PFSK-1 (cell line): ENCODE results near the gene DET1.

ENCODE experiments used
- FOXP2 ChIP-seq: optimal IDR thresholded peaks from 2 replicates; pipeline ENCODE3; 2011; ENCODE audit warnings: borderline replicate concordance, control low read depth, inconsistent platforms; ENCODE audit not compliant: insufficient read depth; ENCODE audit errors: extremely low read length, extremely low read depth
- POLR2AphosphoS5 ChIP-seq: IDR thresholded peaks from 2 replicates; pipeline ENCODE4 v1.6.1; 2012; ENCODE audit warnings: low read depth, mild to moderate bottlenecking, control low read depth, low read length, moderate library complexity
- SIN3A ChIP-seq: IDR thresholded peaks from 2 replicates; pipeline ENCODE4 v1.6.1; 2012; ENCODE audit warnings: mild to moderate bottlenecking, low read length, moderate library complexity, borderline replicate concordance; ENCODE audit not compliant: insufficient read depth
- TAF1 ChIP-seq: IDR thresholded peaks from 2 replicates; pipeline ENCODE4 v1.6.1; 2012; ENCODE audit warnings: low read length, control low read depth, borderline replicate concordance; ENCODE audit not compliant: insufficient read depth
- TF ChIP-seq, protein P1 (sequence below), 2 experiments: IDR thresholded peaks; 2 replicates each; pipeline versions ENCODE4 v1.6.1 to v1.8.0; 2011 to 2012; ENCODE audit warnings: low read depth in 2 of 2, low read length in 2 of 2, control low read depth in 1 of 2, inconsistent platforms in 1 of 2, mild to moderate bottlenecking in 1 of 2, moderate library complexity in 1 of 2; ENCODE audit not compliant: insufficient read depth in 1 of 2

DET1 gene

GRCh38 chr15:88506628-88507027, 39.9 kb downstream of the DET1 start:
- TF ChIP-seq POLR2AphosphoS5, result no peak
- TF ChIP-seq SIN3A, result no peak
- TF ChIP-seq TAF1, result no peak
- TF ChIP-seq, protein P1, sequence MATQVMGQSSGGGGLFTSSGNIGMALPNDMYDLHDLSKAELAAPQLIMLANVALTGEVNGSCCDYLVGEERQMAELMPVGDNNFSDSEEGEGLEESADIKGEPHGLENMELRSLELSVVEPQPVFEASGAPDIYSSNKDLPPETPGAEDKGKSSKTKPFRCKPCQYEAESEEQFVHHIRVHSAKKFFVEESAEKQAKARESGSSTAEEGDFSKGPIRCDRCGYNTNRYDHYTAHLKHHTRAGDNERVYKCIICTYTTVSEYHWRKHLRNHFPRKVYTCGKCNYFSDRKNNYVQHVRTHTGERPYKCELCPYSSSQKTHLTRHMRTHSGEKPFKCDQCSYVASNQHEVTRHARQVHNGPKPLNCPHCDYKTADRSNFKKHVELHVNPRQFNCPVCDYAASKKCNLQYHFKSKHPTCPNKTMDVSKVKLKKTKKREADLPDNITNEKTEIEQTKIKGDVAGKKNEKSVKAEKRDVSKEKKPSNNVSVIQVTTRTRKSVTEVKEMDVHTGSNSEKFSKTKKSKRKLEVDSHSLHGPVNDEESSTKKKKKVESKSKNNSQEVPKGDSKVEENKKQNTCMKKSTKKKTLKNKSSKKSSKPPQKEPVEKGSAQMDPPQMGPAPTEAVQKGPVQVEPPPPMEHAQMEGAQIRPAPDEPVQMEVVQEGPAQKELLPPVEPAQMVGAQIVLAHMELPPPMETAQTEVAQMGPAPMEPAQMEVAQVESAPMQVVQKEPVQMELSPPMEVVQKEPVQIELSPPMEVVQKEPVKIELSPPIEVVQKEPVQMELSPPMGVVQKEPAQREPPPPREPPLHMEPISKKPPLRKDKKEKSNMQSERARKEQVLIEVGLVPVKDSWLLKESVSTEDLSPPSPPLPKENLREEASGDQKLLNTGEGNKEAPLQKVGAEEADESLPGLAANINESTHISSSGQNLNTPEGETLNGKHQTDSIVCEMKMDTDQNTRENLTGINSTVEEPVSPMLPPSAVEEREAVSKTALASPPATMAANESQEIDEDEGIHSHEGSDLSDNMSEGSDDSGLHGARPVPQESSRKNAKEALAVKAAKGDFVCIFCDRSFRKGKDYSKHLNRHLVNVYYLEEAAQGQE (IDR thresholded peaks at IDR 0.05; ENCODE audit: insufficient read depth in 1 of 2, low read depth in 2 of 2, low read length in 2 of 2), result no peak
- TF ChIP-seq FOXP2, result no peak

DNA sequence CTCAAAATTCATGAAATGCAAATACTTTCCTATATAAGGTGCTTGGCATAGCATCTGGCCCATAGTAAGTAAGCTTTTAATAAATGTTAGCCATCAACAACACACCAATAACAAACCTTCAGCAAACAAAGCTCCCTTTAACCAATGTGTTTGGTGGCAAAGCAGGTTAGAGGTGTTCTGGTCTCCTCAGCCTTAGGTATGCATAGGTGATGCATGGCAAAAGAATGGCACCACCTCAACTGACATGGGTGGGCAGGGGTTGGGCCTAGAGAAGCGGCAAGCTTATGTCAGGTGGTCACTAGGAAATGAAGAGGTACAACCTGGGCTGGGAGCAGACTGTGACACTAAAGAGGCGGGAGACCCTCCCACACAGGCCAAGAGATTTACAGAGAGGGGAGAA, 40.8 kb downstream of the DET1 start:
- TF ChIP-seq, protein P1 (IDR thresholded peaks at IDR 0.05; ENCODE audit: insufficient read depth in 1 of 2, low read depth in 2 of 2, low read length in 2 of 2), result no peak
- no peak for TF ChIP-seq FOXP2

GRCh38 chr15:88504445-88504844, 42.0 kb downstream of the DET1 start:
- no peak for TF ChIP-seq SIN3A
- no peak for TF ChIP-seq FOXP2
- TF ChIP-seq, protein P1 (IDR thresholded peaks at IDR 0.05; ENCODE audit: insufficient read depth in 1 of 2, low read depth in 2 of 2, low read length in 2 of 2), result no peak
- no peak for TF ChIP-seq TAF1
- no peak for TF ChIP-seq POLR2AphosphoS5

DNA sequence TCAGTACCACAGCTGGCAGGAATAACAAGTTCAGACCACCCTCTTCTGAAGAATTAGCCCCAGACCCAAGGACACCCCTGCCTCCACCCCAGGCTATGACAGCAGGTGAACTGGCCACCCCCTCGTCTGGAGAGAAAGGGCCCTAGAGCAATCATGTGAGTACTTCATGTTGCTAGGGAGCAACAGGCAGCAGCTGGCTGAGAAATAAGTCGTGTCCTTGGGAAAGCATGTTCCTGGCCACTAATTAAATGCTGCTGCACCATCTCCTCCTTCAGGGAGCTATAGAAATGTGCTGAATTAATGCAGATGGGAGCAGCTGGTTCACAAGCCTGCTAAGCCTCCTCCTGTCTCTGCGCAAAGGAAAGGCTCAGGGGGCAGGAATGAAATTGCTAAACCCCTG, 47.5 kb downstream of the DET1 start:
- TF ChIP-seq TAF1 (no peak), POLR2AphosphoS5 (no peak), SIN3A (no peak), FOXP2 (no peak)
- TF ChIP-seq, protein P1 (IDR thresholded peaks at IDR 0.05; ENCODE audit: insufficient read depth in 1 of 2, low read depth in 2 of 2, low read length in 2 of 2), result no peak

GRCh38 chr15:88497109-88497765, 49.2 kb downstream of the DET1 start:
- TF ChIP-seq FOXP2, result no peak
- TF ChIP-seq POLR2AphosphoS5, result no peak
- TF ChIP-seq, protein P1 (IDR thresholded peaks at IDR 0.05; ENCODE audit: insufficient read depth in 1 of 2, low read depth in 2 of 2, low read length in 2 of 2), result no peak
- TF ChIP-seq TAF1, result no peak
- TF ChIP-seq SIN3A, result no peak
